GM19372 (cell line): Measurements from ENCODE around the gene ABHD17C.

ENCODE experiments used
- ATAC-seq: cut with Tn5 transposase; IDR thresholded peaks from one replicate; pipeline ENCODE4 v1.9.1; 2021; ENCODE audit warnings: mild to moderate bottlenecking, low read depth, moderate library complexity; ENCODE audit not compliant: unreplicated experiment

Gene ABHD17C

DNA sequence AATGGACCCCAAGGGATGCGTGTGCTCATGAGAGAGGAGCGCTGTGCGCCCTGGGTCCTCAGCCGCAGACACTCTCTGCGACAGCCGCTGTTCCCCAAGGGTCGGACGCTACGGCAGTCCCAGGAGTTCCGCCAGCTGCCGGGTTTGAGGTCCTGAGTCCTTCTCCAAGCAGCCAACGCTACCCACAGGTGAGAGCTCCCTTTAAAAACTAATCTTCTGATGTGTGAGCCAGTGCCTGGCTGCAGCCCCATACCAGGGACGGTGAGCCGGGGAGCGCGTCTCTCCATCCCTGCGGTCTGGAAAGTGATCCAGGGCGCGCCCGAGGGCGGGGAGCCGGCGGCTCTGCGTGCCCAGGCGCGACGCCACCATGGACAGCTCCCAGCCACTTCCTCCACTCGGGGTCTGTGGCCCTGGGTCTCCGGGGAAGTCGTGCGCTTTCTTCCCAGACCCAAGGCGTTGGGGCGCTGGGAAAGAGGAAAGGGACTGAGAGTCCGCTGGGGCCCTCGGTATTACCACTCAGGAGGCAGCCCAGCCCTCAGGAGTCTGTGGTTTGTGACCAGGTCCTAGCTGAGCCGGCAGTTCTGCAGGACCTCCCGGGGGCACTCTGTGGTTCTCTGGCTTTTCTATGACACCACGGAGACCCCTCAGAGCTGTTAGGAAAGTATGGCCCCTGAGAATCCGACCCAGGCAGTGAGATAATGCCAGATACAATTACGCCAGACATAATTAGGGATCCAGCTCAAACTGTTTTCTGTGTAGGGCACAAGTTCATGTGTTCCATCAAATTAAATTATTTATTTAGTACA, 85.5 kb downstream of the ABHD17C start:
- ATAC-seq = no peak

GRCh38 chr15:80783260-80783659, 88.2 kb downstream of the ABHD17C start:
- no peak for ATAC-seq

GRCh38 chr15:80785335-80785734, 90.2 kb downstream of the ABHD17C start:
- ATAC-seq = no peak

DNA sequence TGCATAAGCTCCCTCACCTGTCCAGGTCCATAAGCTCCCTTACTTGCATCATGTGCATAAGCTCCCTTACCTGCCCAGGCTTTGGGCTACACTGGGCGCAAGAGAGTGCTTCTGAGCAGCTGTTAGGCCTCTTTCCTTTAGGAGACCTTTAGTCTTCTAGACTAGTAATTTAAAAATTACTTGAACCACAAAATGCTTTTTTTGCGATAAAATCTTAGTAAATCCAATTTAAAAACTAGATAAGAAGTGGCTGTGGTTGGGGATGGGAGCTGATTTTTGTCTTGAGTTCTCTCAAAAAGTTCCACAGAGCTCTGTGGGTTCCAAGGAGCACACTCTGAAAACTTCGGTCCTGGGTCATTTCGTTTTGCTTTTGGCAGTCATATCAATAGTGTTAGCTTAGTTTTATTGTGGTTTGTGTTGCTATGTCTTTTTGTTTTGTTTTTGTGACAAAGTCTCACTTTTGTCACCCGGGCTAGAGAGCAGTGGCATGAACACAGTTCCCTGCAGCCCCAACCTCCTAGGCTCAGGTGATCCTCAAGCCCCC, 90.8 kb downstream of the ABHD17C start:
- ATAC-seq = no peak

DNA sequence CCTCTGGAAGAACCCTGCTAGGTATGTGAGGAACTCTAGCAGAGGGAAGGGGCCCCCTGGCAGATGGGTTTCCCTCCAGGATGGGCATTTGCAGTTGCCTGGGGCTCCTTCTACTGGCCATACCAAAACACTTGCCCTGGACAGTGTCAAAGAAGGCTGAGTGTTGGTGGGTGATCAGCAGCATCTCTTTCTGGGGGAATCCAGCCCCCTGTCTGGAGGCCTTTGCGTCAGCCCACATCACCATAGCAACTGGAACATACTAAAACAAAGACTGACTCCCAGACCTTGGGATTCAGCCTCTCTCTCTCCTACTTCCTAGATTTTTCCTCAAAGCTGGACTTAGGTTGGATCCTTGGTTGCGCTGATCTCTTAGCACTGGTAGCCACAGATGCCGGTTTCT, 92.2 kb downstream of the ABHD17C start:
- ATAC-seq = no peak

DNA sequence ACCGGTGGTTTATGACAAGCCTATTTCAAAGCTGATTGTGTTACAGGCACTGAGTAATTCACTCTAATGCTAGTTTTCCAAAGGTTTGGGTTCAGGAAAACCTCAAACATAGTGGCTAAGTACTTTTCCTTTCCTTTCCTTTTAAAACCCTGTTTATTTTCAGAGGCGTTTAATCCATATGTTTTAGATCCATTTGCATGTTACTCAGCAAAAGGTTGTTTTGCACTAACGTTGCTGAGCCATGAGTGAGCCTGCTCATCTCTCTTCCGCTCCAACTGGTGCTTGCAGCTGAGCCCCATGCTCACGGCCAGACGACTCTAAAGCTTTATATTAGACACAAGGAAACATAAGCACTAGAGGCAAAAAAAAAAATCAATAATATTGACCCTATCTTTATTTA, 93.4 kb downstream of the ABHD17C start:
- ATAC-seq = no peak

DNA sequence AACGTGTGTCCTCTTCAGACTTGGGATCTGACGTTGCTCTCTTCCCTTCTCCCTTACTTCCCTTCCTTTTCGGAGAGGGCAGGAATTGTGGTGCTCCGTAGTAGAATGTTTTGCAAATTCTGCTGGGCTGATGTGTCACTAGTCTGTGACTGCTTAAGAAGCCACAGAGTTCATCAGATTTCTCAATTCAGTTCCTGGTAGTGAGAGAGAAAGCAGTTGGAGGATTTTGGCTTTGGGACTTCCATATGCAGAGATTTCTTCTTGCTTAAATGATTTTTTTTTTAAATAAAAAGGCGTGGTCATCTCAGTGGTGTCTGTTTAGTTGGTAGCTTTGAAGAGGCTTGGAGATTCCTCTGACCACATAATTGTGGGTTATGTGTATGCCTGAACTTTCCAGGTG, 94.2 kb downstream of the ABHD17C start:
- no peak for ATAC-seq

GRCh38 chr15:80789796-80790195, 94.7 kb downstream of the ABHD17C start:
- ATAC-seq = no peak

GRCh38 chr15:80790236-80790635, 95.1 kb downstream of the ABHD17C start:
- no peak for ATAC-seq

GRCh38 chr15:80791004-80791403, 95.9 kb downstream of the ABHD17C start:
- no peak for ATAC-seq

GRCh38 chr15:80796407-80796806, 101.3 kb downstream of the ABHD17C start:
- no peak for ATAC-seq

GRCh38 chr15:80798911-80799310, 103.8 kb downstream of the ABHD17C start:
- no peak for ATAC-seq

DNA sequence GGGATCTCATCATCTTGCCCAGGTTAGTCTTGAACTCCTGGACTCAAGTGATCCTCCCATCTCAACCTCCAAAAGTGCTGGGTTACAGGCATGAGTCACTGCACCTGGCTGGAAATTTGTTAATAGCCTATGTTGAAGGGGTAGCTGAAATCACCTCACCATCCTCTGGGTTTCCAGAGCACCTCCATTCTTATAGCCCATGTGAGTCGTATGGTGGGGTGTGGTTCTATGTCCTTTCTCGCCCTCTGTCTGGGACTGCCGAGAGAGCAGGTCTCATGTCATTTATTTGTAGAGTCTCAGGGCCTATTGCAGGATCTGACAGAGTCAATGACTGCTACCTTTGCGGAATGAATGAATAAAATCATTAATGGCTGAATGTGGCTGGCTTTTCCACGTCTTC, 105.0 kb downstream of the ABHD17C start:
- no peak for ATAC-seq

DNA sequence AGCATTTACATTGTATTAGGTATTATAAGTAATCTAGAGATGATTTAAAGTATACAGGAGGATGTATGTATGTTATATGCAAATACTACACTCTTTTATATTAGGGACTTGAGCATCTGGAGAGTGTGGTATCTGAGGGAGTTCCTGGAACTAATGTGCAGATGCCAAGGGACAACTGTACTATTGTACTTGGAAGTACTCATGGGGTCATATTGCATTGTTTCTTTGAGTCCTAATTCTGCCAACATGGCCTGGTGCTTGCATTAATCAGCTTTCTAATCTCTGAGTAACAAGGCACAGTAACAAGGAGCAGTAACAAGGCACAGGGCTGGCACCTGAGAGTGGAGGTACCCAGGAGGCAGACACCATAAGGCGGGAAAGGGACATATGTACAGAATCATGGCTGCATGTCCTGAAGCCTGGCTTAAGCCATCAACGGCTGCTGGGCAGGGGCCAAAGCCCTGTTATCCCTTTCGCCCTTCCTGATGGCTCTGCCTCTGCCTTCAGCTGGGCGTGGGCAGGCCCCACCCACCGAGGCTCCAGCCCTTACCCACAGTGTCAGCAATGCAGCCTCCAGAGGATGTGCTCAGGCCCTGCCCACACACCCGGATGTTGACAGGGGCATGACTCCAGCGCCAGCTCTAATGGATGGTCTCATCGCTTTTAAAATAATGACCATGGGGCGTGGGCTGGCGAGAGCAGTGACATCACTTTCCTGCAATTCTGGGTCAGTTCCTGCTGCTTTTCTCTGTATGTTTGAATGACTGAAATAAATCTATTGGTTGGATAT, 107.0 kb downstream of the ABHD17C start:
- no peak for ATAC-seq

GRCh38 chr15:80803580-80804525, 108.7 kb downstream of the ABHD17C start:
- ATAC-seq = no peak

- ATAC-seq = no peak
These were observed 109.9 kb downstream of the ABHD17C start for GRCh38 chr15:80804970-80805495.
